GM21360 (cell line): Measurements from ENCODE around the gene INSIG1.

ENCODE experiments used
- ATAC-seq: cut with Tn5 transposase; IDR thresholded peaks from one replicate; pipeline ENCODE4 v1.9.1; 2021; ENCODE audit warnings: mild to moderate bottlenecking, moderate library complexity; ENCODE audit not compliant: unreplicated experiment

The INSIG1 gene

DNA sequence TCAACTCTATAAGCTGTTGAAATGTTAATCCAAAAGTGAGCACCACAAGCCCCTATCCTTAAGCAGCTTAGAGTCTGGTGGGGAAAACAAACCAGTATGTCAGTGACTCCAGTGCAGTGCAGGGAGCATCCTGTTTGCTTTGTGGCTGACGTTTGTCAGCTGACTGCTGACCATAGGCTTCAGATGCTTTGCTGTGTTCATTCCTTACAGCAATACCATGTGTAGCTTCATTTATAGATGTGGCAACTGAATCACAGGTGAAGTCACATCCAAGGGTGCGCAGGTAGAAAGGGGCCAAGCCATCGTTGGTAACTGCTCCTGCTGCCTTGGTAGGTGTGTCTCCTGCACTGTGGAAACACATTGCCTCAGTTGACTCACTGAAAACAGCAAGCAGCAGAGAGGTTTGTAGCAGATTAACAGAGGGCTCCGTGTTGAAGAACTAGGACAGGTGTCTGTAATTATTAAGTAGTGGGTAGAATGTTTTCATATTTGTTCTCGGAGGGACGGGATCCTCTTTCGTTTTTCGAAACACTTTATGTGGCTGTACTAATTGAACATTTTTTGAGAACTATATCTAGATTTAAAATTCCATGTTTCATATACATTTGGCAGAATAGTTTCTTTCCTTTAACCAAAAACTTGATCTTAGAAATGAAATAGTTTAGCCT is 2.0 kb downstream of the INSIG1 start:
- no peak for ATAC-seq

DNA sequence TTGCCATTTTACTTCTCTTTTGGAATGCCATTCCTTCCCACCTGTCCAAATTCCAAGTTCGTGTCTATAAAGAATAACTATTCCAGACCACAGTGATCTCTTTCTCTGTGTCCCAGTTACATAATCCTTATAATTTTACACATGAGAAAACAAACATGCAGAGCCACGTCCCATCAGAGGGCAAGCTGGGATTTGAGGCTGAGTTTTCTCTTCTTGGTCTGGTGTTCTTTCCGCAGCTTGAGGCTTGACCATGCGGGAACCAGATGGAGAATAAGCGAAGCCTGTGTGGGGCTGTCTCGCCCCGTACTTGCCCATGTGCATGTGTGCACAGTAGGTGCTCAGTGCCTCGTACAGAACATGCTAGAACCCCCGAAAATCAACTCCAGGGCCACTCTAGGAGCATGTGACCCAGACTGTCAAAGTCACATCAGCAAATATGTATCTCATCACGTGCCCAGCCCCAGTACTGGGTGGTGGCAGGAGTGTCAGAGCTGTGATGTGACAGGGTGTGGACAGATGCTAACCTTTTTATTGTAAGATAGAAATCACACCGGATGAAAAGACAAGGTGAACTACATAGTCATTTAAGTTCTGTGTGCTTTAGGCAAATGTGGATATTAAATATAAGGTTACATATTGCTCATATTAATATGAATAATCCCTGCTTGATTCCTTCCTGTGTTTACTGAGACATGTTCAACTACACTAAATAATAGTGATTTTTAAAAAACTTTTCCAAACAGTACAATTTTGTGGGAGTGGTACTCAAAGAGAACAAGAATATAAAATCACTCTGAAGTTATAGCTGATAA is 3.2 kb downstream of the INSIG1 start:
- no peak for ATAC-seq

DNA sequence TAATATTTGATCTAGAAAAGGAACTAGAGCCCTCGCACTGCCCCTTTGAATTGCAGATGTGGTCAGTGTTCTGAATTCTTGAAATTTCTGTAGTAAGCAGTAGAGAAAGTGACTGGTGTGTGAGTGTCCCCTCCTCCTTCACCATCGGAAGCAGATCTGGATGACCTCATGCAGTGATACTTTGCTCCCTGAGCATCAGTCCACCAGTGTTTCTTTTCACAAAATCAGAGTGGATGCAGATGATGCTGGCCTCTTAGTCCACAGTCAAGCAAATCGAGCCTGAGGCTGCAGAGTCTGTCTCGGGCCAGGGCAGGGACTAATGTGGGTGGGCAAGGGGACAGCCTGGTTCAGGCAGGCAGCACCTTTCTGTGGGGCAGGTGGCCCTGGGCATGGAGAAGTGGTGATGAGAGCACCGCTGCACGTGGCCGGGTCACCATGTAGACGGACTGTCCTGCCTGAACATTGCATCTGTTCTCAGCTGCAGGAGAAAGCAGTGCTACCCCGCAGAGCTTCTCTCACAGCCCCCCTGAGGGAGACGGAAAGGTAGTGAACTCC is 5.4 kb downstream of the INSIG1 start:
- ATAC-seq, result no peak

DNA sequence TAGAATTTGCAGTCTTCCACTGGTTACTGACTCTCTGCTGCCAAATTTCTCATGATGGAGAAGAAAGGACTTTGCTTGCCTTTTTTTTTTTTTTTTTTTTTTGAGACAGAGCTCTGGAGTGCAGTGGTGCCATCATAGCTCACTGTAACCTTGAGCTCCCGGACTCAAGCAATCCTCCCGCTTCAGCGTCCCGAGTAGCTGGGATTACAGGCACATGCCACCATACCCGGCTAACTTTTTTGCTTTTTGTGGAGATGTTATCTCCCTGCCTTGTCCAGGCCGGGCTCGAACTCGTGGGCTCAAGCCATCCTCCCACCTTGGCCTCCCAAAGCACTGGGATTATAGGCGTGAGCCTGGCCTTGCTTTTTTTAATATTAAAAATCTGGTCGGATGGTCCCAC is 6.2 kb downstream of the INSIG1 start:
- no peak for ATAC-seq

- ATAC-seq, result no peak
Measured at GRCh38 chr7:155305231-155305904, 7.7 kb downstream of the INSIG1 start.

- ATAC-seq, result no peak
Measured at GRCh38 chr7:155306673-155307470, 9.2 kb downstream of the INSIG1 start.

- no peak for ATAC-seq
Measured at GRCh38 chr7:155308330-155309020, 10.8 kb downstream of the INSIG1 start.

DNA sequence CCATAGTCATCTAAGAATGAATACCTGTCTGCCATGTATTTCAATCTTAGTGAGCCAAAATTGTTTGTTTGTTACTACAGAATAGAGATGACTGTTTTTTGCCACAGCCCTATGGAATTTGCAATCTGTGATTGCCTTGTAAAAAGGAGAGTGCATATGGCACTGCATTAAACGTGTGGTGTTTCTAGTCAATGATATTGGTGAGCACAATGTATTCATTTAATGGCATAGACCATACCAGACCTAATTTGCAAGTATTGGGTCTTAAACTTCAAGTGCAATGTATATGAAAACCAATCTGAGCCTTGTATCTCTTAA is 11.3 kb downstream of the INSIG1 start:
- ATAC-seq, result no peak

DNA sequence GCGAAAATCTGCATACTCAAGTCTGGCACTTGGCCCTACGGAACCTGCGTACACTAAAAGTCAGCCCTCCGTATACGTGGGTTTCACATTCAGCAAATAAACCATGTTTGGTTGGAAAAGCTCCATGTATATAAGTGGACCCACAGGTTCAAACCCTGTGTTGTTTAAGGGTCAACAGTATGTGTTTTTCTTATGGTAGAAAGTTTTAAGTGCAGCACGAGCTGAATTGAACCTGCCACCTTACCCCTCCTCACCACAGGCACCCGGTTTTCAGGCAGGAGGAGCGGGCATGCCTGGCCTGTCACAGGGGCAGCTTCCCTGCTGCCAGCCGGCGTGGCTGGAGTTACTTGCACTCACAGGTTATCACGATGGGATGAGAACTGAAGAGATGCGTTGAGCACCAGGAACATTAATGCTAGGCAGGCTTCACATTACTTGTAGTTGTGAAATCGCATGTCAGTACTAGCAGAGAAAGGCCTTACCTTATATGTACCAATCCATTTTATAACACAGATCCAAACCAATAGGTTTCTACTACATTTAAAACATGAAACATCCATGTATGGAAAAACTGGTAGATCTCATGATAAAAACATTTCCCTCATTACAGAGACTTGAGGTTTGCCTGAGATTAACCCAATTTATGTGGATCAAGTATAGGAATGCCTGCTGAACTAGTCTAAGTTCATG is 12.9 kb downstream of the INSIG1 start:
- no peak for ATAC-seq

DNA sequence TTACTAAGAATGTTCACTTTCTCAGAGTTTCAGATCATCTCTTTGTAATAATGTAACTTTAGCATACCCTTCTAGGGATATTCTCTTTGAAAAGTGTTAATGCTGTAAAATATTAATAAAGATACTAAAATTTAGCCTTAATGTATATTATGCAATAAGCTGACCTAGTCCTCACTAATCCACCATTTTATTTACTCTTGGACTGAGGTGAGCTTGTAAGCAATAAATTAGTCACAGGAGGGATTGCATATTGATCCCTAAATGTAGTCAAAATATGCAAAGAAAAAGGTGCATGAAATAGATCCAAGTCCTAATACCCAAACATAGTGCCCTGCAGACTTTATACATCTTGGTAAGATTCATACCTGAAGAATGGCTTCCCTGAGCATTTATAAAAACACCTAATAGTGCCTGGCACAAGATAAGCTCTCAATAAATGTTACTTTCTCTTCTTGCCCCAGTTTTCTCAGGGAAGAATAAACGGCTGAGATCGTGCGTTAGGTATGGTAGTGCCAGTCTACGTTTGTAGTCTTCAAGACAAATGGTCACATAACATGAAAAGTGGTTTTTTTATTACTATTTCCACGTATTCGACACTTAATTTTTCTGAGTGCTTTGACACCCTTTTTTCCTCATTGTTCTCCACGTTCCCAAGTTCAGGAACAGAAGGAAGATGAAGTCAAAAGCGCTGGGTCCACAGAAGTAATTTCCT is 14.3 kb downstream of the INSIG1 start:
- no peak for ATAC-seq

DNA sequence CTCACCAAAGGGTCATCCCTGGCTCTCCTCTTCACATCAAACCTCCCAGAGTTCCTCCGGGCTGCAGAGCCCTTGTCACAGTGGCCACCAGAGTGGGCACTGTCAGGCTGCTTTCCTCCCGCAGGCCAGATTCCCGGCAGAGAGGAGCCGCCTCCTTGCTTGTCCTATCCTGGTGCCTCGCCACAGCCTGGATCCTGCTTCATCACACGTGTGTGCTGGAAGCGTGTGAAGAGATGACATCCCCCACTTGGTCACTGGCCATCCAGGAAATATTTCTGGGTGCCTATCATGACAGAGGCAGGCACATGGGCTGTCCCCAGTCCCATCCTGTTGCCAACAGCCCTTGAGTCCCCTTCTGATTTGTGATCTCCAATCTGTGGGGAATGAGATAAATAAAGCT is 15.0 kb downstream of the INSIG1 start:
- no peak for ATAC-seq

- ATAC-seq, result no peak
Measured at GRCh38 chr7:155313096-155313495, 15.4 kb downstream of the INSIG1 start.

DNA sequence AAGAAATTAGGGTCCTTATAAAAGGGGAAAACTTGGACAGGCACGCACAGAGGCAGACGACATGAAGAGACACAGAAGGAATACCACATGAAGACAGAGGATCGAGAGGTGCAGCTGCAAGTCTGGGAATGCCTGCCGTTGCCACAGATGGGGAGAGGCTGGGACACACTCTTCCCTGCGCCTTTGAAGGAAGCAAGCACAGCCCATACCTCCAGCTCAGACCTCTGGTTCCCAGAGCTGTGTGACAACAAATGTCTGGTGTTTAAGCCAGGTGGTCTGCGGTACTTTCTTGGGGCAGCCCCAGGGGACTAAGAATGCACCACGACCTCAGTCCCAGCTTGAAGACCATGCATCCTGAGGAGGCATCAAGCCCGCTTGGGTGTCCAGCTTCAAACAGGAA is 18.3 kb downstream of the INSIG1 start:
- ATAC-seq, result no peak

DNA sequence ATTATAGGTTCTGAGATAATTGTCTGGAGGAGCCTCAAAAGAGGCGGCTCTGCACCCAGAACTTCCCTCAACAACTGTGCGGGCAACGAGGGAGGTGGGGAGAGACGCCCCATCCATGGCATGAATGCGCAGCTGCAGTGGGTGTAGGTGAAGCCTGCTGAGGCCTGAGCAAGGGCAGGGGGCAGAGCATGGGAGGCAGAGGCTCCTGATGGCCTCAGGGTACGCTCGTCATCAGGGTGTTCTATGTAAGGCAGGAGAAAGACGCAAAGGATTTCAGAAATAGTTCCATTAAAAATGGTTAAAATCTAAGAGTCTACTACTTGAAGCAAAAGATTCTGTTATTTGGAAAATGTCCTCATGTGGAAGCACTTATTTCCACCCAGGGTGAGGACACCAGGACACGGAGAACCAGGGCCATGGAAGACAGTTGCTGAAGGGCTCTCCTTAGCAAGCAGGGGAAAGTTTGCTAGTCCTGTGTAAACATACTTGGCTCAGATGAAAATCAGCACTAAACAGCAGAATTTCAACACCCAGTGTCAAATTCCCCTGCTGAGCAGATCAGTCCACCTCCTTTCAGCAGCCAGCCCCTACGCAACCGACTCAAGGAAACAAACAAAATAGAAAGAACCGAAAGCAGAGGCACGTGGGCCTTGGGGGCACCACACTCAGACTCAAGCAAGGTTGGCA is 18.9 kb downstream of the INSIG1 start:
- no peak for ATAC-seq

GRCh38 chr7:155317114-155317434 is 19.4 kb downstream of the INSIG1 start:
- no peak for ATAC-seq

DNA sequence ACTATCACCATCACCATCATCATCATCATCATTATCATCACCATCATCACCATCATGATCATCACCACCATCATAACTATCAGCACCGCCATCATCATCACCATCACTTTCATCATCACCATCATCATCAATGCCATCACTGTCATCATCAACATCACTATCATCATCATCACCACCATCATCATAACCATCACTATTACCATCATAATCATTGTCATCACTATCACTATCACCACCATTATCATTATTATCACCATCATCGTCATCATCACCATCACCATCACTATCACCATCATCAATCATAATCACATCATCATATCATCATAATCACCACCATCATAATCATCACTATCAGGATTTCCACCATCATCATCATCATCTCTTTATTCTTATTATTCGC is 20.6 kb downstream of the INSIG1 start:
- ATAC-seq, result no peak

DNA sequence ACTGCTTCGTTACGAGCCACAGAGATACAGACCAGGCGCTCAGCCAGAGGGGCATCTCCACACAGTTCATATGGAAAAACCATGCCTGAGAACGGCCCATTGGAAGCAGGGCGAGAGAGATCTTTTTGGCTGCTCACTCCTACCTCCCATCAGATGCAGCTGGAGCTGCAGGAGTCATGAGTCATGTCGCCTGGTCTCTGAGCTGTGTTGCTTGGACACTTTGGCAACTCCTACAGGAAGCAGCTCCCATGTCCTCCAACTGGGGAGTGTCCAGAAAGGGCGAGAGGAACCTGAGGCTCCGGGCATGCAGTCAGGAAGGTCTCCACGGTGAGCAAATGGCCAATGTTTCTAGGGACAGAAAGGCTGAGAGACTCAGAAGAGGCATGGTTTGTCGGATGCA is 24.9 kb downstream of the INSIG1 start:
- ATAC-seq, result no peak

- ATAC-seq, result no peak
Measured at GRCh38 chr7:155323001-155323638, 25.4 kb downstream of the INSIG1 start.
